SK-N-SH (cell line): Measurements from ENCODE around the gene NOTCH4. TPM values are rescaled to one million over a fixed set of nuclear protein-coding genes. Genes with fewer than 3 reads are reported as not detected.

Experiments
- CTCF ChIA-PET: fragments of 300-600, 350-600 bp; formaldehyde crosslinking; extraction: SDS; loops from one replicate; lab custom pipeline; 2021; lab: Yijun Ruan, JAX
- POLR2A ChIA-PET: fragments of 350-600 bp; sonication (Branson Sonifier 250); formaldehyde crosslinking; extraction: SDS; loops from one replicate; lab custom pipeline; 2020; ENCODE audit warnings: antibody characterized with exemption, inconsistent platforms; lab: Yijun Ruan, JAX
- DNase-seq: peaks from one replicate; pipeline ENCODE4 v3.0.0; 2012
- H2AFZ ChIP-seq: fragments of 200-600 bp; sonication (generic); 2 replicates; pipeline ENCODE4 v1.8.1; 2016; ENCODE audit warnings: antibody characterized with exemption, mild to moderate bottlenecking, low read depth
- H3F3A ChIP-seq: fragments of 200-600 bp; sonication (generic); replicated peaks from 2 replicates; pipeline ENCODE3; 2016; ENCODE audit warnings: antibody characterized with exemption, mild to moderate bottlenecking; ENCODE audit not compliant: insufficient read depth
- H3K27ac ChIP-seq, 2 experiments: fragments of 200-500 bp in 1 of 2; fragments of 200-600 bp in 1 of 2; sonication (Bioruptor generic) in 1 of 2; sonication (generic), shearing (Covaris generic) in 1 of 2; 2 replicates each; pipeline versions ENCODE4 v1.5.1 to v1.6.1; 2014 to 2016; ENCODE audit warnings: low read depth in 2 of 2, inconsistent platforms in 1 of 2, low read length in 1 of 2, mild to moderate bottlenecking in 1 of 2, mixed read lengths in 1 of 2
- H3K27me3 ChIP-seq: fragments of 200-600 bp; sonication (generic), shearing (Covaris generic); 2 replicates; pipeline ENCODE4 v1.6.1; 2016; ENCODE audit warnings: mixed run types; ENCODE audit not compliant: insufficient read depth
- H3K36me3 ChIP-seq, 2 experiments: fragments of 200-500 bp in 1 of 2; fragments of 200-600 bp in 1 of 2; sonication (Bioruptor generic) in 1 of 2; sonication (generic) in 1 of 2; replicated peaks in 1 of 2; 2 replicates each; pipeline versions ENCODE3 to v1.5.1; 2014 to 2016; ENCODE audit warnings: low read length in 1 of 2, mild to moderate bottlenecking in 1 of 2; ENCODE audit not compliant: insufficient read depth in 2 of 2, control insufficient read depth in 1 of 2
- H3K4me1 ChIP-seq, 2 experiments: fragments of 200-500 bp in 1 of 2; fragments of 200-600 bp in 1 of 2; sonication (Bioruptor generic) in 1 of 2; sonication (generic), shearing (Covaris generic) in 1 of 2; 2 replicates each; pipeline versions ENCODE4 v1.5.1 to v1.6.1; 2014 to 2016; ENCODE audit warnings: low read depth in 1 of 2, low read length in 1 of 2, mixed run types in 1 of 2; ENCODE audit not compliant: insufficient read depth in 2 of 2, control insufficient read depth in 1 of 2
- H3K4me2 ChIP-seq: fragments of 200-600 bp; sonication (generic), shearing (Covaris generic); 2 replicates; pipeline ENCODE4 v1.6.1; 2017; ENCODE audit warnings: mixed run types
- H3K4me3 ChIP-seq, 2 experiments: fragments of 200-500 bp in 1 of 2; fragments of 200-600 bp in 1 of 2; sonication (Bioruptor generic) in 1 of 2; sonication (generic), shearing (Covaris generic) in 1 of 2; 2 replicates each; pipeline versions ENCODE4 v1.5.1 to v1.8.1; 2014 to 2016; ENCODE audit warnings: low read depth in 2 of 2, inconsistent platforms in 1 of 2, low read length in 1 of 2, mild to moderate bottlenecking in 1 of 2, mixed read lengths in 1 of 2, moderate library complexity in 1 of 2
- H3K79me2 ChIP-seq: fragments of 200-600 bp; sonication (generic); 2 replicates; pipeline ENCODE4 v1.8.1; 2017; ENCODE audit warnings: mild to moderate bottlenecking; ENCODE audit not compliant: insufficient read depth
- H3K9ac ChIP-seq: fragments of 200-600 bp; sonication (generic); 2 replicates; pipeline ENCODE4 v1.6.1; 2017; ENCODE audit warnings: mixed run types
- H3K9me2 ChIP-seq: fragments of 200-600 bp; sonication (generic); 2 replicates; pipeline ENCODE4 v1.6.1; 2017; ENCODE audit warnings: mixed run types
- H3K9me3 ChIP-seq: fragments of 200-600 bp; sonication (generic); 2 replicates; pipeline ENCODE4 v1.6.1; 2017; ENCODE audit warnings: mixed run types, mild to moderate bottlenecking, moderate library complexity
- H4K20me1 ChIP-seq: fragments of 200-600 bp; sonication (generic); 2 replicates; pipeline ENCODE4 v1.6.1; 2017; ENCODE audit warnings: mild to moderate bottlenecking, mixed run types; ENCODE audit not compliant: insufficient read depth
- EP300 ChIP-seq, 2 experiments: IDR thresholded peaks; 2 replicates each; pipeline versions ENCODE4 v1.4.0 to v1.6.1; 2012; ENCODE audit warnings: borderline replicate concordance in 1 of 2, low read depth in 1 of 2, low read length in 1 of 2
- FOXJ3 ChIP-seq: sonication (generic); formaldehyde crosslinking; IDR thresholded peaks from 2 replicates; pipeline ENCODE4 v1.5.1; 2020; ENCODE audit warnings: mild to moderate bottlenecking, missing genetic modification reagents
- GATA2 ChIP-seq: sonication (generic); formaldehyde crosslinking; IDR thresholded peaks from 2 replicates; pipeline ENCODE4 v1.5.0; 2020; ENCODE audit warnings: mild to moderate bottlenecking, missing genetic modification reagents
- MEF2A ChIP-seq: IDR thresholded peaks from 2 replicates; pipeline ENCODE4 v1.4.0; 2012; ENCODE audit warnings: low read depth, borderline replicate concordance
- MXI1 ChIP-seq: IDR thresholded peaks from 2 replicates; pipeline ENCODE4 v1.6.1; 2012; ENCODE audit warnings: mild to moderate bottlenecking, low read depth, low read length, improper control_type of control experiment
- NRF1 ChIP-seq: IDR thresholded peaks from 2 replicates; pipeline ENCODE4 v1.6.1; 2012; ENCODE audit warnings: low read depth, mild to moderate bottlenecking, low read length
- POLR2AphosphoS5 ChIP-seq: IDR thresholded peaks from 2 replicates; pipeline ENCODE4 v1.6.1; 2012; ENCODE audit warnings: low read depth, low read length
- ZBTB33 ChIP-seq: IDR thresholded peaks from 2 replicates; pipeline ENCODE4 v1.4.0; 2012; ENCODE audit warnings: low read depth, borderline replicate concordance
- WGBS: methylation state at CpG from one replicate; pipeline ENCODE4 v1.1.6; 2017; ENCODE audit warnings: low lambda C conversion rate; 5-methylcytosine and 5-hydroxymethylcytosine counted together
- polyA plus RNA-seq, 3 experiments: library from polyadenylated mRNA; depleted of rRNA; stranded (reverse); fragments of >200 nt; gene quantifications; 2 replicates each; pipeline ENCODE4 v1.2.3, GENCODE V29; 2012
- TF ChIP-seq, protein P1 (sequence below): fragments of 200-600 bp; sonication (generic); IDR thresholded peaks from 2 replicates; pipeline ENCODE4 v1.6.1; 2017; ENCODE audit warnings: antibody characterized with exemption, mild to moderate bottlenecking, moderate library complexity

NOTCH4 gene
- polyA plus RNA-seq, 1 of the 3 experiments (the other 2 are of a cell fraction): 2.5 TPM

GRCh38 chr6:32198866-32199265 lies 25.0 kb downstream of the NOTCH4 start:
- CTCF ChIA-PET: interaction anchor here (1.4 kb wide), 1 partner anchor 14 kb away, joined by 3 read pairs; no protein-coding TSS in a partner anchor
- Histone ChIP-seq H3K4me3 (no peak overlapping the region), H3K9ac (no peak overlapping the region), H3K4me1 (peaks cover 6 to 14% of the 10 kb centered on the region in 2 experiments; a peak in 1 of 4 replicates), H3K9me2 (no peaks in the 10 kb centered on the region), H3K27me3 (peaks cover 10% of the 10 kb centered on the region; the same call in 1 of the 2 replicates), H3K27ac (no peak overlapping the region), H3F3A (peaks cover 10% of the 10 kb centered on the region), H2AFZ (no peak overlapping the region), H3K9me3 (no peaks in the 10 kb centered on the region), H3K4me2 (no peak overlapping the region), H4K20me1 (no peaks in the 10 kb centered on the region), H3K79me2 (no peaks in the 10 kb centered on the region), H3K36me3 (no peaks in the 10 kb centered on the region)
- WGBS: 82% methylated on average over 17 of the region's 17 CpGs
- POLR2A ChIA-PET: no interaction called here
- TF ChIP-seq, protein P1, sequence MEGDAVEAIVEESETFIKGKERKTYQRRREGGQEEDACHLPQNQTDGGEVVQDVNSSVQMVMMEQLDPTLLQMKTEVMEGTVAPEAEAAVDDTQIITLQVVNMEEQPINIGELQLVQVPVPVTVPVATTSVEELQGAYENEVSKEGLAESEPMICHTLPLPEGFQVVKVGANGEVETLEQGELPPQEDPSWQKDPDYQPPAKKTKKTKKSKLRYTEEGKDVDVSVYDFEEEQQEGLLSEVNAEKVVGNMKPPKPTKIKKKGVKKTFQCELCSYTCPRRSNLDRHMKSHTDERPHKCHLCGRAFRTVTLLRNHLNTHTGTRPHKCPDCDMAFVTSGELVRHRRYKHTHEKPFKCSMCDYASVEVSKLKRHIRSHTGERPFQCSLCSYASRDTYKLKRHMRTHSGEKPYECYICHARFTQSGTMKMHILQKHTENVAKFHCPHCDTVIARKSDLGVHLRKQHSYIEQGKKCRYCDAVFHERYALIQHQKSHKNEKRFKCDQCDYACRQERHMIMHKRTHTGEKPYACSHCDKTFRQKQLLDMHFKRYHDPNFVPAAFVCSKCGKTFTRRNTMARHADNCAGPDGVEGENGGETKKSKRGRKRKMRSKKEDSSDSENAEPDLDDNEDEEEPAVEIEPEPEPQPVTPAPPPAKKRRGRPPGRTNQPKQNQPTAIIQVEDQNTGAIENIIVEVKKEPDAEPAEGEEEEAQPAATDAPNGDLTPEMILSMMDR: no peak
- no peak for TF ChIP-seq EP300 (IDR thresholded peaks at IDR 0.05; ENCODE audit: borderline replicate concordance in 1 of 2, low read depth in 1 of 2, low read length in 1 of 2)
- no peak for DNase-seq

GRCh38 chr6:32198345-32198696 lies 25.5 kb downstream of the NOTCH4 start:
- H3K4me1 ChIP-seq: peaks cover 6 to 14% of the 10 kb centered on the region in 2 experiments; a peak in 1 of 4 replicates
- H2AFZ ChIP-seq: no peak overlapping the region
- H3K9ac ChIP-seq: no peak overlapping the region
- TF ChIP-seq GATA2: no peak
- TF ChIP-seq NRF1: no peak
- TF ChIP-seq MEF2A: no peak
- no peak overlapping the region for H3K4me2 ChIP-seq
- ChIA-PET POLR2A (no interaction called here), CTCF (interaction anchor here (0.6 kb wide), 1 partner anchor 268 kb away, joined by 3 read pairs; no protein-coding TSS in a partner anchor)
- DNase-seq: no peak
- no peaks in the 10 kb centered on the region for H3K9me3 ChIP-seq
- no peak overlapping the region for H3K4me3 ChIP-seq
- H4K20me1 ChIP-seq: no peaks in the 10 kb centered on the region
- H3K9me2 ChIP-seq: no peaks in the 10 kb centered on the region
- 82% methylated on average over 3 of the region's 3 CpGs for WGBS
- peaks cover 5% of the 10 kb centered on the region; the same call in 1 of the 2 replicates for H3K27me3 ChIP-seq
- no peak overlapping the region for H3K27ac ChIP-seq
- peaks cover 13% of the 10 kb centered on the region for H3F3A ChIP-seq
- H3K36me3 ChIP-seq: no peaks in the 10 kb centered on the region
- no peaks in the 10 kb centered on the region for H3K79me2 ChIP-seq

GRCh38 chr6:32196682-32197616 lies 26.9 kb downstream of the NOTCH4 start:
- DNase-seq: peak; percentile 70
- 0 out of 2 replicates have a peak, but pooled peaks have one; percentile 3 for TF ChIP-seq FOXJ3 (CRISPR knock-in tag)
- peak; percentile 9; the same call in 1 of the 2 replicates for TF ChIP-seq MXI1
- no peak for TF ChIP-seq ZBTB33
- TF ChIP-seq POLR2AphosphoS5: no peak
- peak overlapping the region; percentile 83 to 95 for H3K4me3 ChIP-seq
- no peaks in the 10 kb centered on the region for H3K9me2 ChIP-seq
- H4K20me1 ChIP-seq: no peaks in the 10 kb centered on the region
- peak overlapping the region; percentile 99 to 100 for H3K27ac ChIP-seq
- peak overlapping the region; percentile 100 for H3K9ac ChIP-seq
- peak overlapping the region; percentile 100 for H3K4me2 ChIP-seq
- CTCF ChIA-PET: interaction anchor here (0.6 to 1.5 kb wide), 3 partner anchors 8 to 103 kb away, joined by 3 to 6 read pairs (median 3); partner anchors contain the start of gene EGFL8
- H3K9me3 ChIP-seq: no peaks in the 10 kb centered on the region
- no peaks in the 10 kb centered on the region for H3K27me3 ChIP-seq
- H3K79me2 ChIP-seq: no peaks in the 10 kb centered on the region
- peak overlapping the region; percentile 40; the same call in 1 of the 2 replicates for H2AFZ ChIP-seq
- H3K36me3 ChIP-seq: no peaks in the 10 kb centered on the region
- WGBS: 30% methylated on average over 22 of the region's 28 CpGs
- peaks cover 15% of the 10 kb centered on the region for H3F3A ChIP-seq
- POLR2A ChIA-PET: interaction anchor here (0.8 to 1.4 kb wide), 3 partner anchors 67 to 775 kb away, joined by 3 to 4 read pairs (median 3); partner anchors contain the start of genes DDX39B and FKBPL
- H3K4me1 ChIP-seq: peaks cover 6 to 14% of the 10 kb centered on the region in 2 experiments; a peak in 1 of 4 replicates
